ENCODE measurements around the gene GALNT14. TPM values are rescaled to one million over a fixed set of nuclear protein-coding genes. Genes with fewer than 3 reads are reported as not detected.

GALNT14 gene
- total and polyA plus RNA-seq, 10 of the 15 experiments (the other 5 are each of a cell fraction or from before 2014, with no cell fraction given): 3.7 to 17.8 (median 6.0) TPM

DNA sequence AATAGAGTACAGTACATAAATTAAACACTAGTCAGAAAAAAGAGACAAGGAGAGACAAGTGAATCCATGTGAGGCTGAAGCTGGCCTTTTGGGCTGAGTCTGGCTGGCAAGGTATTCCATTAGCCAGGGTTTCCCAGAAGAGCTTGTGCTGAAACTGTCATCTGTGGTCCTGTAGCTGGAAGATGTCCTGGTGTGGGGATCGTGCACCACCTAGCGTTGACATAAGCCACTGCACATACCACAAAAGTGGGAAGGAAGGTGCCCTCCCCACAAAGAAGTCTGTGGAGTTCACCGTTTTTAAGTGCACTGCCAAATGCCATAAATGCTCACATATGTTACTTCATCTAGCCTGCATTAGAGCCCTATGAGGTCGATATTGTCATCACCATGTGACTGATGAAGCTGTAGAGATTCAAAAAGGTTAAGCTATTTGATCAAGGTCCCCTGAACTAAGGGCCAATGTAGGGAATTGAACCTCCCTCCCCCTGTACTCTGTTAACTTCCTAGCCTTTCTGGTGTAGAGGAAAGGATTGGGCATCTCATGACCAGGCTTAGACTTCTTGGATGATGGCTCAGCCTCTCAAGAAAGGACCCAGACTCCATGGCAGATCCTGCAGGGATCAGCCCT is 31.9 kb upstream of the GALNT14 start (continued):
- TF ChIP-seq, protein P1, sequence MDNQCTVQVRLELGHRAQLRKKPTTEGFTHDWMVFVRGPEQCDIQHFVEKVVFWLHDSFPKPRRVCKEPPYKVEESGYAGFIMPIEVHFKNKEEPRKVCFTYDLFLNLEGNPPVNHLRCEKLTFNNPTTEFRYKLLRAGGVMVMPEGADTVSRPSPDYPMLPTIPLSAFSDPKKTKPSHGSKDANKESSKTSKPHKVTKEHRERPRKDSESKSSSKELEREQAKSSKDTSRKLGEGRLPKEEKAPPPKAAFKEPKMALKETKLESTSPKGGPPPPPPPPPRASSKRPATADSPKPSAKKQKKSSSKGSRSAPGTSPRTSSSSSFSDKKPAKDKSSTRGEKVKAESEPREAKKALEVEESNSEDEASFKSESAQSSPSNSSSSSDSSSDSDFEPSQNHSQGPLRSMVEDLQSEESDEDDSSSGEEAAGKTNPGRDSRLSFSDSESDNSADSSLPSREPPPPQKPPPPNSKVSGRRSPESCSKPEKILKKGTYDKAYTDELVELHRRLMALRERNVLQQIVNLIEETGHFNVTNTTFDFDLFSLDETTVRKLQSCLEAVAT (IDR thresholded peaks at IDR 0.05): no peak
- TF ChIP-seq IRF4 (IDR thresholded peaks at IDR 0.05; ENCODE audit: low read depth, low read length) (0 out of 2 replicates have a peak, but pooled peaks have one; percentile 49), NR2F1 (conservative IDR thresholded peaks at IDR 0.05) (0 out of 2 replicates have a peak, but pooled peaks have one; percentile 31), HDAC2 (IDR thresholded peaks at IDR 0.05) (no peak), ZNF622 (IDR thresholded peaks at IDR 0.05) (no peak), IKZF2 (IDR thresholded peaks at IDR 0.05) (no peak), HCFC1 (IDR thresholded peaks at IDR 0.05; ENCODE audit: low read length) (no peak), NR2C2 (IDR thresholded peaks at IDR 0.05; ENCODE audit: borderline replicate concordance, control insufficient read depth, insufficient read length, low read depth) (no peak), KDM1A (IDR thresholded peaks at IDR 0.05; ENCODE audit: borderline replicate concordance) (no peak), FOS (IDR thresholded peaks at IDR 0.05; ENCODE audit: borderline replicate concordance, extremely low read depth, insufficient read length) (no peak), IKZF1 (conservative IDR thresholded peaks at IDR 0.05) (no peak), SMC3 (IDR thresholded peaks at IDR 0.05; ENCODE audit: borderline replicate concordance, low read length) (peak; percentile 84), POU2F2 (IDR thresholded peaks at IDR 0.05; ENCODE audit: borderline replicate concordance, low read depth, low read length) (0 out of 3 replicates have a peak, but pooled peaks have one; percentile 49)
- TF ChIP-seq, protein P2, sequence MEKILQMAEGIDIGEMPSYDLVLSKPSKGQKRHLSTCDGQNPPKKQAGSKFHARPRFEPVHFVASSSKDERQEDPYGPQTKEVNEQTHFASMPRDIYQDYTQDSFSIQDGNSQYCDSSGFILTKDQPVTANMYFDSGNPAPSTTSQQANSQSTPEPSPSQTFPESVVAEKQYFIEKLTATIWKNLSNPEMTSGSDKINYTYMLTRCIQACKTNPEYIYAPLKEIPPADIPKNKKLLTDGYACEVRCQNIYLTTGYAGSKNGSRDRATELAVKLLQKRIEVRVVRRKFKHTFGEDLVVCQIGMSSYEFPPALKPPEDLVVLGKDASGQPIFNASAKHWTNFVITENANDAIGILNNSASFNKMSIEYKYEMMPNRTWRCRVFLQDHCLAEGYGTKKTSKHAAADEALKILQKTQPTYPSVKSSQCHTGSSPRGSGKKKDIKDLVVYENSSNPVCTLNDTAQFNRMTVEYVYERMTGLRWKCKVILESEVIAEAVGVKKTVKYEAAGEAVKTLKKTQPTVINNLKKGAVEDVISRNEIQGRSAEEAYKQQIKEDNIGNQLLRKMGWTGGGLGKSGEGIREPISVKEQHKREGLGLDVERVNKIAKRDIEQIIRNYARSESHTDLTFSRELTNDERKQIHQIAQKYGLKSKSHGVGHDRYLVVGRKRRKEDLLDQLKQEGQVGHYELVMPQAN (conservative IDR thresholded peaks at IDR 0.05): no peak
- TF ChIP-seq, protein P3, sequence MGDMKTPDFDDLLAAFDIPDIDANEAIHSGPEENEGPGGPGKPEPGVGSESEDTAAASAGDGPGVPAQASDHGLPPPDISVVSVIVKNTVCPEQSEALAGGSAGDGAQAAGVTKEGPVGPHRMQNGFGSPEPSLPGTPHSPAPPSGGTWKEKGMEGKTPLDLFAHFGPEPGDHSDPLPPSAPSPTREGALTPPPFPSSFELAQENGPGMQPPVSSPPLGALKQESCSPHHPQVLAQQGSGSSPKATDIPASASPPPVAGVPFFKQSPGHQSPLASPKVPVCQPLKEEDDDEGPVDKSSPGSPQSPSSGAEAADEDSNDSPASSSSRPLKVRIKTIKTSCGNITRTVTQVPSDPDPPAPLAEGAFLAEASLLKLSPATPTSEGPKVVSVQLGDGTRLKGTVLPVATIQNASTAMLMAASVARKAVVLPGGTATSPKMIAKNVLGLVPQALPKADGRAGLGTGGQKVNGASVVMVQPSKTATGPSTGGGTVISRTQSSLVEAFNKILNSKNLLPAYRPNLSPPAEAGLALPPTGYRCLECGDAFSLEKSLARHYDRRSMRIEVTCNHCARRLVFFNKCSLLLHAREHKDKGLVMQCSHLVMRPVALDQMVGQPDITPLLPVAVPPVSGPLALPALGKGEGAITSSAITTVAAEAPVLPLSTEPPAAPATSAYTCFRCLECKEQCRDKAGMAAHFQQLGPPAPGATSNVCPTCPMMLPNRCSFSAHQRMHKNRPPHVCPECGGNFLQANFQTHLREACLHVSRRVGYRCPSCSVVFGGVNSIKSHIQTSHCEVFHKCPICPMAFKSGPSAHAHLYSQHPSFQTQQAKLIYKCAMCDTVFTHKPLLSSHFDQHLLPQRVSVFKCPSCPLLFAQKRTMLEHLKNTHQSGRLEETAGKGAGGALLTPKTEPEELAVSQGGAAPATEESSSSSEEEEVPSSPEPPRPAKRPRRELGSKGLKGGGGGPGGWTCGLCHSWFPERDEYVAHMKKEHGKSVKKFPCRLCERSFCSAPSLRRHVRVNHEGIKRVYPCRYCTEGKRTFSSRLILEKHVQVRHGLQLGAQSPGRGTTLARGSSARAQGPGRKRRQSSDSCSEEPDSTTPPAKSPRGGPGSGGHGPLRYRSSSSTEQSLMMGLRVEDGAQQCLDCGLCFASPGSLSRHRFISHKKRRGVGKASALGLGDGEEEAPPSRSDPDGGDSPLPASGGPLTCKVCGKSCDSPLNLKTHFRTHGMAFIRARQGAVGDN (IDR thresholded peaks at IDR 0.05): no peak
